ENCODE results near the gene SF3A2. TPM values are rescaled to one million over a fixed set of nuclear protein-coding genes. Genes with fewer than 3 reads are reported as not detected.

Gene SF3A2
- total RNA-seq, 1 donor from 2014 or later = 39.7 TPM

- no peak for DNase-seq (ENCODE audit: low spot score)
Observed at GRCh38 chr19:2207008-2207407, 29.6 kb upstream of the SF3A2 start.

GRCh38 chr19:2207991-2208860, 28.4 kb upstream of the SF3A2 start:
- peak; percentile 95 for DNase-seq (ENCODE audit: low spot score)

DNA sequence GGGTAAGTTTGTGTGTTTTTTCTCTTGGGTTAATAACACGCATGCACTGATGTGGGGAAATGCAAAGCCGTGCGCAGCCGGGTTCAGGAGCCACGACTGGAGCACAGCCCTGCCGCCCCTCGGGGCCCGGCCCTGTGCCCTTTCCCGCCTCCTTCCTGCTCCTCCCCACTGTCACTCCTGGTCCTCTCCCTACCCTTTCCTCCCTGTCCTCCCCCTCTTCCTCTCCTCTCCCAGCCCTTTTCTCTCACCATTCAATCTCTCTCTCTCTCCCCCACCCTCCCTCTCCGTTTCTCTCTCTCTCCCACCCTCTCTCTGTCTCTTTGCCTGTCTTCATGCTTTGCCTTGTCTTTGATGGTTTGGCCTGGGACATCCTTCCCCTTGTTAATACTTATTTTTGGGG, 27.6 kb upstream of the SF3A2 start:
- DNase-seq (ENCODE audit: low spot score) = no peak

- no peak for DNase-seq (ENCODE audit: low spot score)
Observed at GRCh38 chr19:2209408-2209807, 27.2 kb upstream of the SF3A2 start.

- DNase-seq (ENCODE audit: low spot score) = no peak
Observed at GRCh38 chr19:2210206-2210605, 26.4 kb upstream of the SF3A2 start.

DNA sequence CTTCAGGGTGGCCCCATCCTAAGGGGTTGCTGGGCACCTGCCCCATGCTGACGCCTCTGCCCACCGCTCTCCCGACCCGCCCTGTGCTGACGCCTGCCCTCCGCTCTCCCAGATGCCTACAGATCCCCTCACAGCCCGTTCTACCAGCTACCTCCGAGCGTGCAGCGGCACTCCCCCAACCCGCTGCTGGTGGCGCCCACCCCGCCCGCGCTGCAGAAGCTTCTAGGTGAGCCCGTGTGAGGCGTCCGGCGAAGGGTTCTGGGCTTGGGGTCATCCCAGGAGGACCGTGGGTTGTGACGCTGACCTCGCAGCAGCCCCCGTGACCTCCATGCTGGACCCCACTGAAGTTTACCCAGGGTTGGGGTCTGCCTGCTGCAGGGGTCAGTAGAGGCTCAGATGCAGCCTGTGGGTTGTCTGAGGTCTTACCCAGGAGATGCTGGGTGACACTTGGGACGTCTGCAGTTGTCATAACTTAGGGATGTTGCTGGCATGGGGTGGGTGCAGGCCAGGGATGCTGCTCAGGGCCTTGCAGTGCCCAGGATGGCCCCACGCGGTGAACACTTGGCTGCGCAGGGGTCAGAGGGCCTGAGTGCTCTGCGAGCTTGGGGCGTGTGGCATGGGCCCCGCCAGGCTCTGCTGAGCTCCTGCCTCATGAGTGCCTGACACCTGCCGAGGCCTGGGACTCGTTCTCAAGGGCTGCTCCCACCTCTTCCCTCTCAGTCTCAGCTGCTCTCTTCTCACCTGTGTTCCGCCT, 25.5 kb upstream of the SF3A2 start:
- DNase-seq (ENCODE audit: low spot score) = no peak

GRCh38 chr19:2212861-2213711, 23.5 kb upstream of the SF3A2 start:
- DNase-seq (ENCODE audit: low spot score) = no peak

GRCh38 chr19:2213799-2214198, 22.8 kb upstream of the SF3A2 start:
- no peak for DNase-seq (ENCODE audit: low spot score)

GRCh38 chr19:2214251-2214650, 22.4 kb upstream of the SF3A2 start:
- no peak for DNase-seq (ENCODE audit: low spot score)

DNA sequence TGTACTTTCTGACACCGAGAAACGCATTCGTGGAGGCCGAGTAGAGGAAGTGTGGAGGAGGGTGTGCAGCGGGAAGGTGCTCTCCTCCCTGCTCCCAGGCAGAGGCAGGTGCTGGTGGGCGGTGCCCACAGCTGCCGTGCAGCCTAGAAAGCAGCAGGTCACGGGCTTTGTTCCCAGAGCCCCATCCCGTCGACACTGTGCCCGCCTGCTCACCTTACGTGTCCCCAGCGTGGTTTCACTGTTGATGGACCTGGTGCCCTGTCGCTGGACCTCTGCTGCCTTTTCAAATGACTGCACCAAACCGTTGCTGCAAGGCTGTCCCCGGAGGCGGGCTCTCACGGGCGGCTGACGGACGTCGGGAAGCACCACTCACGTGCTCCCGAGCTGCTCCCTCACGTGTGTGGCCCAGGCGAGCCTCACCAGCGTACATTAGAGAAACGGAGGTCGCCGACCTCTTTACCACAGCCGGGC, 21.3 kb upstream of the SF3A2 start:
- DNase-seq (ENCODE audit: low spot score) = no peak

DNA sequence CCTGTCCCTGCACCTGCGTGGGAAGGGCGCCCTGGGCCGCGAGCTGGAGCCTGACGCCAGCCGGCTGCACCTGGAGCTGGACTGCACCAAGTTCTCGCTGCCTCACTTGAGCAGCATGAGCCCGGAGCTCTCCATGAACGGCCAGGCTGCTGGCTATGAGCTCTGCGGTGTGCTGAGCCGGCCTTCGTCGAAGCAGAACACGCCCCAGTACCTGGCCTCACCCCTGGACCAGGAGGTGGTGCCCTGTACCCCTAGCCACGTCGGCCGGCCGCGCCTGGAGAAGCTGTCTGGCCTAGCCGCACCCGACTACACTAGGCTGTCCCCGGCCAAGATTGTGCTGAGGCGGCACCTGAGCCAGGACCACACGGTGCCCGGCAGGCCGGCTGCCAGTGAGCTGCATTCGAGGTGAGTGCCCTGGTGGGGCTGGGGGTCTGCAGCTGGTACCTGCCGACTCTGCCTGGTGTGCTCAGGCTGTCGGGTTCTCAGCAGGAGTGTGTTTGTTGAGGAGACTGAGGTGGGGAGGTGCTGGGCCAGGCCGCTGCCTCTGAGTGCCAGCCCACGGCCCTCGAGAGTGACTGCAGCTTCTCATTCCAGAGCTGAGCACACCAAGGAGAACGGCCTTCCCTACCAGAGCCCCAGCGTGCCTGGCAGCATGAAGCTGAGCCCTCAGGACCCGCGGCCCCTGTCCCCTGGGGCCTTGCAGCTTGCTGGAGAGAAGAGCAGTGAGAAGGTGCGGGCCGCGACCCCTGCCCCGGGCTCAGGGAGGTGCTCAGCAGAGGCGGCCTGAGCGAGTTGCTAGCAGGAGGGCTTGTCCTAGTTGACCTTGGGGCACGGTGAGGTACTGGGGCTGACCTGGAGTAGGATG, 20.0 kb upstream of the SF3A2 start:
- no peak for DNase-seq (ENCODE audit: low spot score)

DNA sequence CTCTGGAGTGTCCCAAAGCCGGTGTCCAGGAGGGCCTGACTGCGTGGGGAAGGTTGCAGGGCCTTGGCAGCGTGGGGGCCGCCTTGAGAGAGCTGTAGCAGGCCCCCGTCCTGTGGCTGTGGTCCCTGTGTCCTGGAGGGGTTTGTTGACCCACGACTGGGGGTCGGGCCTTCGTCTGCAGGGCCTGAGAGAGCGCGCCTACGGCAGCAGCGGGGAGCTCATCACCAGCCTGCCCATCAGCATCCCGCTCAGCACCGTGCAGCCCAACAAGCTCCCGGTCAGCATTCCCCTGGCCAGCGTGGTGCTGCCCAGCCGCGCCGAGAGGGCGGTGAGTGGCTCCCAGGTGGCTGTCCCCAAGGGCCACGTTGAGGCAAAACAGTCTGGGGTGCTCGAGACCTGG, 19.0 kb upstream of the SF3A2 start:
- no peak for DNase-seq (ENCODE audit: low spot score)

GRCh38 chr19:2219726-2220125, 16.9 kb upstream of the SF3A2 start:
- no peak for DNase-seq (ENCODE audit: low spot score)

GRCh38 chr19:2221250-2221831, 15.3 kb upstream of the SF3A2 start:
- no peak for DNase-seq (ENCODE audit: low spot score)

DNA sequence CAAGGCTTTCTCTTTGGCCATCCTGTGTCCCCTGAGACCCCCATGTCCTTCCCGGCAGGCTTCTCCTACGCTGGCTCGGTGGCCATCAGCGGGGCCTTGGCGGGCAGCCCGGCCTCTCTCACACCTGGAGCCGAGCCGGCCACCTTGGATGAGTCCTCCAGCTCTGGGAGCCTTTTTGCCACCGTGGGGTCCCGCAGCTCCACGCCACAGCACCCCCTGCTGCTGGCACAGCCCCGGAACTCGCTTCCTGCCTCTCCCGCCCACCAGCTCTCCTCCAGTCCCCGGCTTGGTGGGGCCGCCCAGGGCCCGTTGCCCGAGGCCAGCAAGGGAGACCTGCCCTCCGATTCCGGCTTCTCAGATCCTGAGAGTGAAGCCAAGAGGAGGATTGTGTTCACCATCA, 14.7 kb upstream of the SF3A2 start:
- DNase-seq (ENCODE audit: low spot score) = no peak

- no peak for DNase-seq (ENCODE audit: low spot score)
Observed at GRCh38 chr19:2223391-2223790, 13.2 kb upstream of the SF3A2 start.

DNA sequence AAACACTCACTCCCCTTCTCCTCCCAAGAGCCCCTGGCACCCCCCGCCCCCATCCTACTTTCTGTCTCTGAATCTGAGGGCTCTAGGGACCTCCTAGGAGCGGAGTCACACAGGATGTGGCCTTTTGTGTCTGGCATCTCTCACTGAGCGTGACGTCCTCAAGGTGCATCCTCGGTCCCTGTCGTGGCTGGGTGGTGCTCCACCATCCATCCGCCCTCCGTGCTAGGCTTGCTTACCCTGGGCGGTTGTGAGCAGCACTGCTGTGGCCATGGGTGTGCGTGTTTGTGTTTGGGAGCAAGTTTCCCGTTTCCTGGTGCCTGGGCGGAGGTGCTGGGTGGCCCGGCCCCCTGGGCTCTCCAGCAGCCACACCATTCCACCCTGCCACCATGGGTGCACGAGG, 12.7 kb upstream of the SF3A2 start:
- DNase-seq (ENCODE audit: low spot score) = no peak

DNA sequence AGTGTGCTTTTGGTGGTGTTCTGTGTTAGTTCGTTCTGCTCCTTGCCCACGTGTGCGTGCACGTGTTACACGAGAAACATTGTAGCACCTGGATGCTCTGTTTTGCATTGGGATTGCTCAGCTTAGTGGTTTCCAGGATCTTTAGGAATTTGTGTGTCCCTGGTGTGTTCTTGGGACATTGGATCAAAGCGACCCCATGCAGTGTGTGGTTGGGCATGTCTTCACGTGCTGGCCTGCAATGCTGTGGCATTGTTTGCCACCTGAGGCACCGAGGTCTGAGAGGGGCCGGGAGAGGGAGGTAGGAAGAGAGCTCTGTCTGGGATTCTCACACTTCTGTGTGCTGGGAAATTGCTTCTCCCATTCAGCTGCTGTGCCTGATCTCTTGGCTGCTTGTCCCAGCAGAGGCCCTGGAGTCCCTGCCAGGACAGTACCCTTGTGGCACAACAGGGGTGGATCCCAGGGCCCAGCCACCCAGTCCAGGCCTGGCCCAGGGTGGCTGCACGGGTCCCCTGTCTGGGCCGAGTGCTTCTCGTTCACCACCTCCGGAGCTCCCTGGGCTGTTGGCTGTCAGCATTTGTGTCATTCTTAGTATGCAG, 11.8 kb upstream of the SF3A2 start:
- no peak for DNase-seq (ENCODE audit: low spot score)

DNA sequence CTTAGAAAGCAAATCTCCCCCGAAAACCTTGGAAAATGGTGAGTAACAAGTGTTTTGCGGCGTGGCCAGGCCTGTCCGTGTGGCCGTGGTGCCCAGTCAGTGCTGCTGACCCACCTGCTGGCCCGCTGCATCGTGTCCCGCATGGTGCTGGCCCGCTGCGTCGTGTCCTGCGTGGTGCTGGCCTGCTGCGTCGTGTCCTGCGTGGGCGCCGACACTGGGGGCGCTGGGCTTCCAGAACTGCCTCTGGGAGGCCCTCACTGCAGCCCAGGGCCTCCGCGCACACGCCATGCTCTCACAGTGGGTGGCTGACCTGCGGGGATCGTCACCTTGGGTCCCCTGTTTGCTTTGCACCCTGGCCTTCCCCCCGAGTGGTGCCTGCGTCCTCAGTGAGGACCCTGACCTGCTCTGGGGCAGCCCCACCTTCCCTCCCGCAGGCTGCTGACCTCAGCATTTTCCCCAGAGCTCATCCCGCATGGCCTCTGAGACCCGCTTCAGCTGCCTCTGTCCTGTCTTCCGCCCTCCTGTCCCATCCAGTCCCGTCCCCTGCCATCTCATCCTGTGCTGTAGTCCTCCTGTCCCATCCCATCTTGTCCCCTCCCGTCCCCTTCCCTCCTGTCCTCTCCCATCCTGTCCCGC, 11.1 kb upstream of the SF3A2 start:
- no peak for DNase-seq (ENCODE audit: low spot score)

Data from umbilical cord (tissue), 2 donors.